ENCODE results near the gene ASS1. TPM values are rescaled to one million over a fixed set of nuclear protein-coding genes. Genes with fewer than 3 reads are reported as not detected.

The ASS1 gene
- total RNA-seq, 1 donor from 2014 or later: 94.8 TPM

DNA sequence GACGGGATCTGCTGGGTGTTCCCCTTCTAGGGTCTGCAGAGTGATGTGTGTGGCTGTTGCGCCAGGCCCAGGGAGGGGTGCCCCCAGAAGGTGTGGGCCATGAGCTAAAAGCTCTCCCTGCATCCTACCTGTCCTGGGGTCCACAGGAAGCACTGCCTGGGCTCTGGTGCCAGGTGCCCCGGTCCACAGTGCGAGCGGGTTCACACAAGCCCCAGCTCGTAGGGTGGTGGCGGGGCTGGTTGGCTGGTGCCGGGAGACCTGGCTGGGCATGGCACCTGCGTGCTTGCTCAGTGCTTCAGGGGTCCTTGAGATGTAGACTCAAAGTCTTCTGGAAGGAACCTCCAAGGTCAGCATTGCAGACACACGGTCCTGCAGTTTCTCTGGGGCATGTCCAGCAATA is 25.5 kb downstream of the ASS1 start:
- DNase-seq (ENCODE audit: low spot score in 2 of 2, unreplicated experiment in 2 of 2): no peak
- H3K4me3 Mint-ChIP-seq: no peak overlapping the region
- peaks cover 6% of the 10 kb centered on the region for H3K36me3 Mint-ChIP-seq
- H3K9me3 Mint-ChIP-seq: no peaks in the 10 kb centered on the region
- H3K27ac Mint-ChIP-seq: no peak overlapping the region
- TF ChIP-seq, protein P1, sequence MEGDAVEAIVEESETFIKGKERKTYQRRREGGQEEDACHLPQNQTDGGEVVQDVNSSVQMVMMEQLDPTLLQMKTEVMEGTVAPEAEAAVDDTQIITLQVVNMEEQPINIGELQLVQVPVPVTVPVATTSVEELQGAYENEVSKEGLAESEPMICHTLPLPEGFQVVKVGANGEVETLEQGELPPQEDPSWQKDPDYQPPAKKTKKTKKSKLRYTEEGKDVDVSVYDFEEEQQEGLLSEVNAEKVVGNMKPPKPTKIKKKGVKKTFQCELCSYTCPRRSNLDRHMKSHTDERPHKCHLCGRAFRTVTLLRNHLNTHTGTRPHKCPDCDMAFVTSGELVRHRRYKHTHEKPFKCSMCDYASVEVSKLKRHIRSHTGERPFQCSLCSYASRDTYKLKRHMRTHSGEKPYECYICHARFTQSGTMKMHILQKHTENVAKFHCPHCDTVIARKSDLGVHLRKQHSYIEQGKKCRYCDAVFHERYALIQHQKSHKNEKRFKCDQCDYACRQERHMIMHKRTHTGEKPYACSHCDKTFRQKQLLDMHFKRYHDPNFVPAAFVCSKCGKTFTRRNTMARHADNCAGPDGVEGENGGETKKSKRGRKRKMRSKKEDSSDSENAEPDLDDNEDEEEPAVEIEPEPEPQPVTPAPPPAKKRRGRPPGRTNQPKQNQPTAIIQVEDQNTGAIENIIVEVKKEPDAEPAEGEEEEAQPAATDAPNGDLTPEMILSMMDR (IDR thresholded peaks at IDR 0.05; ENCODE audit: unreplicated experiment): no peak
- no peaks in the 10 kb centered on the region for H3K27me3 Mint-ChIP-seq (ENCODE audit: low read depth)
- peaks cover 6% of the 10 kb centered on the region for H3K4me1 Mint-ChIP-seq

DNA sequence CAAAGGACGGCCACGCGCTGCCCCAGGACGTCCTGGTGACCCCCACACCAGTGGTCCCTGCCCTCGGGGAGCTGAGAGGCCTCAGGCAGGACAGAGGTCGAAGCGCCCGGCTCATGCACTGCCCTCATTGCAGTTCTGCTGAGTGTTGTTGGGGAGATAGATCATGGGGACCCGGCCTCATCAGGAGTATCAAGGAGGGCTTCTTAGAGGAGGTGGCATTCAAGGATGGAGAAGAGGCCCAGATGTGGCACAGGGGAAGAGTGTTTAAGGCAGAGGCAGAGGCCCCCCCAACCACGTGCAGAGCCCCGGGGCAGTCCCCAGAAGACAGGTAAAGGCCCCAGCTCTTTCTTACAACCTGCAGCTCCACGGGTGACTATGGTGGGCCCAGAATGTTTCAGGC is 26.2 kb downstream of the ASS1 start:
- Mint-ChIP-seq H3K27me3 (ENCODE audit: low read depth) (no peaks in the 10 kb centered on the region), H3K4me3 (no peak overlapping the region), H3K9me3 (no peaks in the 10 kb centered on the region), H3K27ac (no peak overlapping the region), H3K36me3 (peaks cover 8% of the 10 kb centered on the region), H3K4me1 (peaks cover 9% of the 10 kb centered on the region)
- TF ChIP-seq, protein P1 (IDR thresholded peaks at IDR 0.05; ENCODE audit: unreplicated experiment): no peak
- no peak for DNase-seq (ENCODE audit: low spot score in 2 of 2, unreplicated experiment in 2 of 2)

DNA sequence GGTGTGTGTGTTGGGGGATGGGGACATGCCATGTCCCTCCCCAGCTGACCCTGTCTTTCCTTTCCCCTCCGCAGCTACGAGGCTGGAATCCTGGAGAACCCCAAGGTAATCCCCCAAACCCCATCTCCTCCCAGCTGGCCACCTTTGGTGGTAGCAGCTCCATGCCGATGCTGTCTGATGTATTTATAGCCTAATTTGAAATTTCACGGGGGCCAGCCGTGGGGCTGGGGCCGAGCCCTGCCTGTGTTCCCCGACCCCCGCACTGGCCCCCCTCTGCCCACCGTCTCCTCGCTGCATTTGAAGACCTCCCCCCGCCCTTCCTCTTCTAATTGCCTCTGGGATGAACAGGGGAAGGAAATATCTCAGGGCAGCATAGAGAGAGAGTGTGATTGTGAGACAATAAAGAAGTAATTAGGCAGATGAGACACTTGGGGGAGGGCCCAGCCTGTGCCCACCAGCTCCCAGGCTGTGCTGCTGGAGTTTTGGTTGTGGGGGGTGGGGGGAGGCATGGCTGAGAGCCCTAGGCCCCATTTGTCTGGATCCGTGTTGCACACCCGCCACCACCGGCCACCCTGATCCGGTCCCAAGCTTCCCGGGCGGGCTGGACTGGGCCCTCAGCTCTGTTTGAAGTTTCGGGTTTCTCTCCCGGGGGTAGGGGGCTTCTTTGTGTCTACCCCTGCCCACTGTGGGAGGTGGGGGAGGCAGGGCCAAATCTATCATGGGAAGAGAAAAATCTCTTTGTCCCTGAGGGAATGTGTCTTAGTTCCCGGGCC is 26.8 kb downstream of the ASS1 start:
- no peak for DNase-seq (ENCODE audit: low spot score in 2 of 2, unreplicated experiment in 2 of 2)
- Mint-ChIP-seq H3K4me1 (peaks cover 13% of the 10 kb centered on the region), H3K9me3 (no peaks in the 10 kb centered on the region), H3K27me3 (ENCODE audit: low read depth) (no peaks in the 10 kb centered on the region), H3K4me3 (no peak overlapping the region), H3K27ac (no peak overlapping the region), H3K36me3 (peaks cover 8% of the 10 kb centered on the region)
- TF ChIP-seq, protein P1 (IDR thresholded peaks at IDR 0.05; ENCODE audit: unreplicated experiment): no peak

DNA sequence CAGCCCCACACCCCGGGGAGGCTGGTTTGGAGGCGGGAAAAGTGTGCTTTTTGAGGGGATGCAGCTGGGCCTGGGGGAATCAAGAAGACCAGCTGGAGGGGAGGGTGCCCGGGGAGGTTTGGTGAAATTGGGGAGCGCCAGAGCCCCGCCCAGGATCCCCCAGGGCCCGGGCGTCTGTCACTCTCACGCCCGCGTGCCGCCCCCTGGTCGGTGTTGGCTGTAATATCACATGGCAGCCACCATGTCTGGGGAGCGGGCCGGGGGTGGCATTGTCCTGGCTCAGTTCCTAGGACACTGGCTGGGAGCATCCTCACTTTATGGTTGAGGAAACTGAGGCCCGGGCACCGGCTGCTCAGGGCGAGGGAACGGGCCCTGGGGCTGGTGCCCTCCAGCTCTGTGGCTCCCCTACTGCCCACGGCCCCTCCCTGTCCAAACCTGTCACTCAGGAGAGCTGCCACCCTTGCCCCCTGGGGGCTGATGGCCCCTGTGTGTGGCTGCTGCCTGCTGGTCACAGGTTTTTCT is 27.5 kb downstream of the ASS1 start:
- H3K4me1 Mint-ChIP-seq: peaks cover 12% of the 10 kb centered on the region
- no peak overlapping the region for H3K27ac Mint-ChIP-seq
- TF ChIP-seq, protein P1 (IDR thresholded peaks at IDR 0.05; ENCODE audit: unreplicated experiment): no peak
- no peaks in the 10 kb centered on the region for H3K9me3 Mint-ChIP-seq
- H3K27me3 Mint-ChIP-seq (ENCODE audit: low read depth): no peaks in the 10 kb centered on the region
- peaks cover 8% of the 10 kb centered on the region for H3K36me3 Mint-ChIP-seq
- DNase-seq (ENCODE audit: low spot score in 2 of 2, unreplicated experiment in 2 of 2): no peak
- H3K4me3 Mint-ChIP-seq: no peak overlapping the region

DNA sequence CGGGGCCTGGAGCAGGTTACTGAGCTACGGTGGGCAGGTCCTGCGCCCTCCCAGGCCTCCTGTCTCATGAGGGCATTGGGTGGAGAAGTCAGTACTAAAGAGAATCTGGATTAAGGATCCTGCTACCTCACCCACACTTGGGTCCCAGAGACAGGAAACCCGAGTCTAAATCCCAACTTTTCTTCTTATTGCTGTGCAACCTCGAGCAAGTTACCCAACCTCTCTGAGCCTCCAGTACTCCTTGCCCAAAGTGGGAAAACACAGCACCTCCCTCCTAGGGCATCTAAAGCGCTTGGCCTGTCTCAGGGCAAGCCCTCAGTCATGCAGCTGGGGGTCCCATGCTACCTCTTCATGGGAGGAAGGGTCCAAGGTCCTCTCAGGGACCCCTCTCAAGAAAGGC is 28.2 kb downstream of the ASS1 start:
- TF ChIP-seq, protein P1 (IDR thresholded peaks at IDR 0.05; ENCODE audit: unreplicated experiment): no peak
- no peaks in the 10 kb centered on the region for H3K27me3 Mint-ChIP-seq (ENCODE audit: low read depth)
- no peak overlapping the region for H3K27ac Mint-ChIP-seq
- H3K9me3 Mint-ChIP-seq: no peaks in the 10 kb centered on the region
- DNase-seq (ENCODE audit: low spot score in 2 of 2, unreplicated experiment in 2 of 2): no peak
- peaks cover 7% of the 10 kb centered on the region for H3K4me1 Mint-ChIP-seq
- peaks cover 4% of the 10 kb centered on the region for H3K36me3 Mint-ChIP-seq
- H3K4me3 Mint-ChIP-seq: no peak overlapping the region
